ENCODE data around the gene FHOD1. TPM values are rescaled to one million over a fixed set of nuclear protein-coding genes. Genes with fewer than 3 reads are reported as not detected.

FHOD1 gene
- total and polyA plus RNA-seq, 10 of the 15 experiments (the other 5 are each of a cell fraction or from before 2014, with no cell fraction given) = 8.9 to 65.7 (median 18.1) TPM

DNA sequence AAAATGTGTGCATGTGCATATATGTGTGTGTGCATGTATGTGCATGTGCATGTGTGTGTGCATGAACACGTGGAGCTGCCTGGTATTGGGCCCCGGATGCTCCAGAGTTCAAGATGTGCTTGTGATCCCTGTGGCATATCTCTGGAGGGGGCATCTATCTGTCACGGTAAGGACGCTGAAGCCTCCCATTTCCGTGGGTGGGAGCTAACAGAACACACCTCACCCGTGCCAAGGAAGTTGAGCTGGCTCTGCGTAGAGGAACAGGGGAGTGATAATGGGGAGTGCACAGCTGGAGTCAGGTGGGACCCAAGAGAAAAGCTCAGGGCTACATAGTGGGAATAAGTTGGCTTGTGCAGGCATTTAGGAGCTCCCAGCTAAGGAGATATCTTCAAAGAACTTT is 35.6 kb downstream of the FHOD1 start:
- Histone ChIP-seq H3K27ac (ENCODE audit: control insufficient read depth, insufficient read depth) (no peak overlapping the region), H3K79me2 (ENCODE audit: control insufficient read depth, insufficient read depth, low read length) (no peaks in the 10 kb centered on the region), H3K4me2 (ENCODE audit: control insufficient read depth, insufficient read depth) (no peak overlapping the region), H3K4me3 (no peak overlapping the region), H3K9me3 (replicated peaks; ENCODE audit: control insufficient read depth, insufficient read depth, low read length) (no peaks in the 10 kb centered on the region), H3K4me1 (ENCODE audit: control insufficient read depth, insufficient read depth, low read length) (no peaks in the 10 kb centered on the region), H4K20me1 (ENCODE audit: control insufficient read depth, insufficient read depth) (no peaks in the 10 kb centered on the region), H2AFZ (ENCODE audit: control insufficient read depth, low read depth, low read length) (no peak overlapping the region), H3K9ac (ENCODE audit: control insufficient read depth, insufficient read depth, low read length) (no peak overlapping the region), H3K36me3 (ENCODE audit: control insufficient read depth in 2 of 2, insufficient read depth in 2 of 2, low read length in 1 of 2) (no peaks in the 10 kb centered on the region), H3K27me3 (replicated peaks in 1 of 2; ENCODE audit: control insufficient read depth in 2 of 2, insufficient read depth in 2 of 2, low read length in 1 of 2) (no peaks in the 10 kb centered on the region)
- TF ChIP-seq ATF7 (IDR thresholded peaks at IDR 0.05; ENCODE audit: low read depth) (no peak), FOXK2 (IDR thresholded peaks at IDR 0.05) (no peak), NR2F1 (conservative IDR thresholded peaks at IDR 0.05) (no peak)
- TF ChIP-seq, protein P1, sequence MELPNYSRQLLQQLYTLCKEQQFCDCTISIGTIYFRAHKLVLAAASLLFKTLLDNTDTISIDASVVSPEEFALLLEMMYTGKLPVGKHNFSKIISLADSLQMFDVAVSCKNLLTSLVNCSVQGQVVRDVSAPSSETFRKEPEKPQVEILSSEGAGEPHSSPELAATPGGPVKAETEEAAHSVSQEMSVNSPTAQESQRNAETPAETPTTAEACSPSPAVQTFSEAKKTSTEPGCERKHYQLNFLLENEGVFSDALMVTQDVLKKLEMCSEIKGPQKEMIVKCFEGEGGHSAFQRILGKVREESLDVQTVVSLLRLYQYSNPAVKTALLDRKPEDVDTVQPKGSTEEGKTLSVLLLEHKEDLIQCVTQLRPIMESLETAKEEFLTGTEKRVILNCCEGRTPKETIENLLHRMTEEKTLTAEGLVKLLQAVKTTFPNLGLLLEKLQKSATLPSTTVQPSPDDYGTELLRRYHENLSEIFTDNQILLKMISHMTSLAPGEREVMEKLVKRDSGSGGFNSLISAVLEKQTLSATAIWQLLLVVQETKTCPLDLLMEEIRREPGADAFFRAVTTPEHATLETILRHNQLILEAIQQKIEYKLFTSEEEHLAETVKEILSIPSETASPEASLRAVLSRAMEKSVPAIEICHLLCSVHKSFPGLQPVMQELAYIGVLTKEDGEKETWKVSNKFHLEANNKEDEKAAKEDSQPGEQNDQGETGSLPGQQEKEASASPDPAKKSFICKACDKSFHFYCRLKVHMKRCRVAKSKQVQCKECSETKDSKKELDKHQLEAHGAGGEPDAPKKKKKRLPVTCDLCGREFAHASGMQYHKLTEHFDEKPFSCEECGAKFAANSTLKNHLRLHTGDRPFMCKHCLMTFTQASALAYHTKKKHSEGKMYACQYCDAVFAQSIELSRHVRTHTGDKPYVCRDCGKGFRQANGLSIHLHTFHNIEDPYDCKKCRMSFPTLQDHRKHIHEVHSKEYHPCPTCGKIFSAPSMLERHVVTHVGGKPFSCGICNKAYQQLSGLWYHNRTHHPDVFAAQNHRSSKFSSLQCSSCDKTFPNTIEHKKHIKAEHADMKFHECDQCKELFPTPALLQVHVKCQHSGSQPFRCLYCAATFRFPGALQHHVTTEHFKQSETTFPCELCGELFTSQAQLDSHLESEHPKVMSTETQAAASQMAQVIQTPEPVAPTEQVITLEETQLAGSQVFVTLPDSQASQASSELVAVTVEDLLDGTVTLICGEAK (IDR thresholded peaks at IDR 0.05; ENCODE audit: borderline replicate concordance) = no peak
- SMC1A ChIA-PET (ENCODE audit: uncharacterized antibody, unreplicated experiment) = interaction anchor here (1.0 to 1.1 kb wide), 2 partner anchors 12 to 254 kb away, joined by 3 to 4 read pairs; no protein-coding TSS in a partner anchor
- intact Hi-C loops (cut with micrococcal nuclease; ENCODE audit: unreplicated experiment) (no loop called here), in situ Hi-C loops (cut with MboI) (no loop called here)
- CTCF ChIA-PET = interaction anchor here (0.8 kb wide), 1 partner anchor 15 kb away, joined by 3 read pairs; no protein-coding TSS in a partner anchor
- ATAC-seq (no peak), FAIRE-seq (no peak), DNase-seq (ENCODE audit: low read depth, low spot score) (no peak)
- WGBS (ENCODE audit: insufficient coverage, insufficient replicate concordance, low lambda C conversion rate, missing lambda C conversion rate) = 74% methylated on average over 7 of the region's 7 CpGs
- POLR2A ChIA-PET = interaction anchor here (0.6 kb wide), 1 partner anchor 19 kb away, joined by 3 read pairs; no protein-coding TSS in a partner anchor
- RAD21 ChIA-PET (ENCODE audit: unreplicated experiment) = interaction anchor here (0.5 kb wide), 1 partner anchor 33 kb away, joined by 3 read pairs; no protein-coding TSS in a partner anchor
- no TSS peak for BruUV-seq (replicated peaks)

Data from GM12878 (cell line).